Measurements from ENCODE around the gene ARPIN.

DNA sequence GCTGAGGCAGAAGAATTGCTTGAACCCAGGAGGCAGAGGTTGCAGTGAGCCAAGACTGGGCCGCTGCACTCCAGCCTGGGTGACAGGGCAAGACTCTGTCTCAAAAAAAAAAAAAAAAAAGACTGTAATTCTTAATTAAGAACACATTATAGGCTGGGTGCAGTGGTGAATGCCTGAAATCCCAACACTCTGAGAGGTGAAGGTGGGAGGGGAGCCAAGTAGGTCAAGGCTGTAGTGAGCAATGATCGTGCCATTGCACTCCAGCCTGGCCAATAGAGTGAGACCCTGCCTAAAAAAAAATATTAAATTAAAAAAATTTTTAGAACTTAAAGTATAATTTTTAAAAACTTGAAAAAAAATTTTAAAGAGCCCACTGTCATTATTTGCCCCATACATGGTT is 13.4 kb upstream of the ARPIN start:
- TF ChIP-seq, protein P1, sequence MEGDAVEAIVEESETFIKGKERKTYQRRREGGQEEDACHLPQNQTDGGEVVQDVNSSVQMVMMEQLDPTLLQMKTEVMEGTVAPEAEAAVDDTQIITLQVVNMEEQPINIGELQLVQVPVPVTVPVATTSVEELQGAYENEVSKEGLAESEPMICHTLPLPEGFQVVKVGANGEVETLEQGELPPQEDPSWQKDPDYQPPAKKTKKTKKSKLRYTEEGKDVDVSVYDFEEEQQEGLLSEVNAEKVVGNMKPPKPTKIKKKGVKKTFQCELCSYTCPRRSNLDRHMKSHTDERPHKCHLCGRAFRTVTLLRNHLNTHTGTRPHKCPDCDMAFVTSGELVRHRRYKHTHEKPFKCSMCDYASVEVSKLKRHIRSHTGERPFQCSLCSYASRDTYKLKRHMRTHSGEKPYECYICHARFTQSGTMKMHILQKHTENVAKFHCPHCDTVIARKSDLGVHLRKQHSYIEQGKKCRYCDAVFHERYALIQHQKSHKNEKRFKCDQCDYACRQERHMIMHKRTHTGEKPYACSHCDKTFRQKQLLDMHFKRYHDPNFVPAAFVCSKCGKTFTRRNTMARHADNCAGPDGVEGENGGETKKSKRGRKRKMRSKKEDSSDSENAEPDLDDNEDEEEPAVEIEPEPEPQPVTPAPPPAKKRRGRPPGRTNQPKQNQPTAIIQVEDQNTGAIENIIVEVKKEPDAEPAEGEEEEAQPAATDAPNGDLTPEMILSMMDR (IDR thresholded peaks at IDR 0.05; ENCODE audit: insufficient read depth, low read length, poor library complexity, severe bottlenecking): no peak
- no peak for TF ChIP-seq EZH2phosphoT487 (conservative IDR thresholded peaks at IDR 0.05; ENCODE audit: low read length)

Measured in SU-DHL-6 (cell line).